Stimulated activated CD4-positive, alpha-beta T cell treated with anti-CD3 and anti-CD28 coated beads, TNF-alpha, amount 100 ng/mL, for 24 hours (primary cell): ENCODE results near the gene BSPRY.

Source experiments
- DNase-seq, 3 experiments: peaks; one replicate each; pipeline ENCODE4 v3.0.0-alpha.2; 2020; ENCODE audit warnings: low read depth in 3 of 3

BSPRY gene

DNA sequence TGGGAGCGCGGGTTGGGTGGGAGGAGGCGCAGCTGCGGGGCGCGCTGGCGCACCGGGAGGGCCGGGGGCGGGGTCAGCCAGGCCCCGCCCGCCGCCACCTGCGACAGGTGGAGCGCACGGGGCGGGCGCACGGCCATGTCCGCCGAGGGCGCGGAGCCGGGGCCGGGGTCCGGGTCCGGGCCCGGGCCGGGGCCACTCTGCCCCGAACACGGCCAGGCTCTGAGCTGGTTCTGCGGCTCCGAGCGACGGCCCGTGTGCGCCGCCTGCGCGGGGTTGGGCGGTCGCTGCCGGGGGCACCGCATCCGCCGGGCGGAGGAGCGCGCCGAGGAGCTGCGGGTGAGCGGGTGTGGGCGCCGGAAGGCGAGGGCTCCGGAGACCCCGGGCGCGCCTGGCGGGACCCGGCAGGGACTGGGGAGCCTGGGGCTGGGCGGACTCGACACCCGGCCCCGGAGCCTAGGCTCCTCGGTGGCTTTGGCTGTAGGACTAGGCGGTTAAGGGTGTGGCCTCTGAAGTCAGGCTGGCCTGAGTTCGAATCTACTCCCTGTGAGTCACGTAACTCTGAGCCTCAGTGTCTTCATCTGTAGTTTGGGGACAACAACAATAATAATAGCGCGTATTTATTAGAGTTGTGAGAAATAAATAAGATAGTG lies at the start of gene BSPRY:
Gene BSPRY (plus strand): TSS at position 97 of the 650 bp plus-strand sequence. CDS start 39 bp downstream, at position 136.
- peak in 1 of 3 experiments; percentile 21 for DNase-seq

DNA sequence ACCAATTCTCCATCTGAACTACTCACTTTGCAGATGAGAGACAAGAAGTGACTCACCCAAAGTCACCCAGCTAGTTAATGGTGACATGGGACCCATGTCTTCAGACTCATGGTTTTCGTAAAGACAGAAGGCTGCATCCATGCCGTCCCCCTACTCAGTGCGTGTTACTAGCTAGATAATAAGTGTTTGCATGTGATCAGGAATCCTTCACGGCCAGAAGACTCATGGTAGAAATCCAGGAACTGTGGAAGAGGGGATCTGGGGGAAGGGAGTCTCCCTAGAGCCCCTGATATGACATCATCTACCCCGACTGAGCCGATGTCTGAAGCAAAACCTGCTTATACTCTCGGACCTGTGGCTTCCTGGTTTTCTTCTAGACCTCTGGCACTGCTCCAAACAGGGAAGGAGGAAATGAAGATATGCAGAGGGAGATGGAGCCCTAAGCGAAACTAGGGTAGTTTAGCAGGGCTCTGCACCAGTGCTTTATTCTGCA lies 49.5 kb upstream of the BSPRY start:
- no peak for DNase-seq

DNA sequence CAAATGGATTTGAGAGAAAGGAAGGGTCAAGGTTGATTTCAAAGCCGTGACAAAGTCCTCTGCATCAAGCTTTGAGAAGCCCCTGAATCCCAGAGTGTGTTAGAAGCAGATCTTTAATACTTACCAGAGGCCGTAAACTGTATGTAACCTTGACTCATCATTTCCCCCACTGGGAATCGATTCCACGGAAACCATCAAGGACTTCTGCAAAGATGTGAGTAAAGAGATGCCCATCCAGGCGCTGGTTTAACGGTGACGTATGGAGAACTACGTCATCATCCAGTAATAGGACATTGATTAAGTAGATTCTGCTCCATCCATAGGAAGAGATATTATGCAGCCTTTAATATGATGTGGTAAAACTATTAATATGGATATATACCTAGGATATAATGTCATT lies 47.8 kb upstream of the BSPRY start:
- no peak for DNase-seq

DNA sequence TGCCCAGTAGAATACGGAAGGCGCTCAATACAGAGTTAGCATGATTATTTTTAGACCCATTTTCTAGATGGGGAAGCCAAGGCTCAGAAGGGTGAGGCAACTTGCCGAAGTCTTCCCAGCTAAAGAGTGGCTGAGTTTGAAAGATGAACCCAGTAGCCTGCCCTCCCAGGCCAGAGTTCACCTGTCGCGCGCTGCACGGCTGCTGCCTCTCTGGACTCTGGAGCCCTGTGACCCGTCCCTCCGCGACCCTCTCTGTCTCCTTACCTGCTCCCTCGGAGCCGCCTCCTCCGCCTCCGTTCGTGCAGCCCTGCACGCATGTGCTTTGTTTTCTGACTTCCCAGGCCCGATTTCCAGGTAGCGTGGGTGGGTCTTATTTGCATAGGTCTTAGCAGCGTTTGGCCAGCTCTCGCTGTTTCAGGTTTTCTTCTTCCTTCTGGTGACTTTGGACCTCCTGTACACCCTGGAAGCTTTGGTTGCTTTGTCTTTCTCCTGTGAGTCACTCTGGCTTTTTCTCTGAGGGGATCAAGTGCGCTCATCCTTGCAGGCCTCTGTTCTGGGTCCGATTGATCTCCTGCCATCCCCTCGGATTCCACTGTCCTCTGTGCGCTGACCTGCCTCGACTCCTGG lies 46.4 kb upstream of the BSPRY start, which contains the start of gene RNF183:
Gene RNF183 (minus strand): TSS at position 585 of the 627 bp plus-strand sequence. CDS start 5,192 bp downstream, outside the sequence.
- DNase-seq = no peak

DNA sequence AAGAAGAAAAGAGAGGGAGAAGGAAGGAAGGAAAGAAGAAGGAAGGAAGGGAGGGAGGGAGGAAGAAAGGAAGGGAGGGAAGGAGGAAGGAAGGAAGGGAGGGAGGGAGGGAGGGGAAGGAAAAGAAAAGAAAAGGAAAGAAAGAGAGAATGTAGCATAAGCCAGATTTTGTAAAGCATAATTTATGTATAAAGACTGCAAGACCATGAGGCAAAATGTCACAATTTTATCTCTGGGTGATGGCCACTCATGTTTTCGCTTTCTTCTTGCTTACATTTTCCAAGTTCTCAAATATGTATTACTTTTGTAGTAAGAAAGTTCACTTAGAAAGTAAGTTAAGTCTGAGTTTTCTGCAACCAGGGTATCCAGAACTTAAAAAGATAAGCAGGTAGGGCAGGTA lies 42.8 kb upstream of the BSPRY start:
- DNase-seq = no peak

DNA sequence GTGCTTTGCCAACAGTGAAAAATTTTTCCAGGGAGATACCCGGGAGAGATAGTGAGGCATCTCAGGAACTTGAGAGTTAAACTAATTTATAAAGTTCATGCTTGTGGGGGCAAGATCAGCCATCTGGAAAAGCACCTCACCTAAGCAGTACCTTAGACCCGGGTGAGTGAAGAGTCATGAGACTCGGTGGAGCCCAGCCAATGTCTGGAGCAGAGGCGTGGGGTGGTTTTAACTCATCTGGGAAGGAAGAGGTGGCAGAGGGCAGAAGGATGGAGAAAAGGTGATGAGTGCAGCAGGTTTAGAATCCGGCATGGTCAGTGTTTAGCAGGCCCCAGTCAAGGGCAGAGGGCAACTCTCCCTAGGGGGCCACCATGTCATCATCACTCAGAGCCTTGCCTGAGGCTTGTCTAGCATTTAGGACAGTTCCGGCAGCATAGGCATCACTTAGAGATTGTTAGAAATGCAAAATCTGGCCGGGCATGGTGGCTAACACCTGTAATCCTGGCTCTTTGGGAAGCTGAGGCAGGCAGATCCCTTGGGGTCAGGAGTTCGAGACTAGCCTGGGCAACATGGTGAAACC lies 41.9 kb upstream of the BSPRY start:
- no peak for DNase-seq

DNA sequence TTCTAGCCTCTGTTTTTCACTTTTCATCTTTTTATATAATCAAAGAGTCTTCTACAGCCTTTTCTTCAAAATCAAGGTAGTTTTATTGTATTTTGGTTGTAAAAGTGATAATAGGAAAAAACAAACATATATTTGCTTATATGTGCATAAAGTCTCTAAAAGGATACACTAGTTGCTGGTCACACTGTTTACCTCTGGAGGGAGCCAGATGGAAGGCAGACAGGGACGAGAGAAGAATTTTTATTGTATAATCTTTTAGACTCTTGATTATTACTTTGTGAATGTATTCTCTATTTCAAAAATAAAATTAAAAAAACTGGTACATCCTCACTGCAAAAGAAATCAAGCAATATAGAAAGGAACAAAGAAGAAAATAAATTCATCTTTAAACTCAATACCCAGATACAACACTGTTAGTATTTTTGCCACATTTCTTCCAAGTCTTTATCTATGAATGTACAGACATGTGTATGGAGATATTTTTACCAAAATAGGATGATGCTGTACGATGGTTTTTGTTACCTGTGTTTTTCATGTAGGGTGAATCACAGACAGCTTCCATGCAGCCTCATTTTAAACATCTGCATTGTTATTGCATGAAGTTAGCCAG lies 40.0 kb upstream of the BSPRY start:
- DNase-seq = peak in 1 of 3 experiments; percentile 10

DNA sequence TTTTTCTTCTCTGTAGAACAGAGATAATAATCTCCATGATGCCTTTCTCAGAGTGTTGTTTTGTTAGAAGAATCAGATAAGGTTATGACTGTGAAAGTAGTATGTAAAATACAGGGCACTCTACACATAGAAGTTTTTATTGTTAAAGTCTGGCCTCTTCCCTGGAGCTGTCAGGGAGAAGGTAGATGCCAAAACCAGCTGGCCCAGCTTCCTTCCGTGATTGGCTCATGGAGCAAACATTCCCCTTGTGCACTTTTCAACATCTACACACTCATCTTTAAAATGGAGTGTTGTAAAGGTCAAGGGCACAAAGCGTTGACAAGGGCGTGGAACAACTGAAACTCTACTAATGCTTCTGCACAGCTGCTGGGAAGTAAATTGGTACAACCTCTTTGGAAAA lies 38.8 kb upstream of the BSPRY start:
- DNase-seq = no peak

DNA sequence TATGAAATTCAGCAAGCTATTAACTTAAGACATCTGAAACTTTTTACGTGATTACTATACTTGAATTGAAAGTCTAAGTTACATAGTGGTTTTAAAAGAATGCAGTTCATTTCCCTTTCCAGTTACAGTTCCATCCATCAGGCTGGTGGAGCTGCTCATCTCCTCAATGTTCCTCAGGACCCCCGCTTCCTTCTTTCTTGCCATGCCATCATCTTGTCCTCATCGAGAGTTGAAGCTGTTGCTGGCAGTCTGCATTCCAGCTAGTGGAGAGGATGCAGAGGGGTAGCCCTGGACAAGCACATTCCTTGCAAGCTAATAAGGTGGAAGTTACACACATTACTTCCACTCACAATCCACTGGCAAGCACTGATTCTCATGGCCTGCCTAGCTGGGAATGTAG lies 37.4 kb upstream of the BSPRY start:
- no peak for DNase-seq

DNA sequence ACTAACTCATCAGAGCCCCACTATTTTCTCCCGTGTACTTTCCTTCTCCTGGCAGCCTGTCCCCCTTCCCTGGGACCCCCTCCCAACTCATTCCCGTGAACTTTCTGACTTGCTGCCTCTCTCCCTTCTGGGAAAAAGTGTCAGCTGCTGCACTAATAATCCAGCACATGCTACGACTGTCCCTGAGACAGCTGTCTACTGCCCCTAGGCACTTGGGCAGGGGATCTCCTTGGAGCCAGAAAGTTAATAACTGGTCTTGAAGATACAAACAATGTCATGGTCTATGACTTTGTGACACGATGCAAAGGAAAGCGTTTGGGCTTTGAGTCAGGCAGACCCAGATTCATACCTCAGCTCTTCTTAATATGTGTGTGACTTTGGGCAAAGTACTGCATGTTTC lies 36.1 kb upstream of the BSPRY start:
- no peak for DNase-seq

DNA sequence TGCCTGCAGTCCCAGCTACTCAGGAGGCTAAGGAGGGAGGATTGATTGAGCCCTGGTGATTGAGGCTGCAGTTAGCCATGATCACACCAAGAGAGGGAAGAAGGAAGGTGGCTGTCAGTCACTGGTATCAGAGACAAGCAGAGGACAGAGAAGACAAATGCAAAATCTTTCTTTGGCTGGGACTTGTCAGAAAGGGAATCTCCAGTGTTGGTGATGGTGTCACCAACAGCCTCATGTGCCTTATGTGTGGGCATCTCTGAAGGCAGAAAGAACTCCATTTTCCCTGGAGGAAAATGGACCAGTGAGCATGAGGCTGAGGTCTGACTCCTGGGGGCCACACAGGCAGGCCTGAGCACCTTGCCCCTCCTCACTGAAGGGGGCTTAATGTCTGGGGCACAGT lies 34.1 kb upstream of the BSPRY start:
- no peak for DNase-seq

DNA sequence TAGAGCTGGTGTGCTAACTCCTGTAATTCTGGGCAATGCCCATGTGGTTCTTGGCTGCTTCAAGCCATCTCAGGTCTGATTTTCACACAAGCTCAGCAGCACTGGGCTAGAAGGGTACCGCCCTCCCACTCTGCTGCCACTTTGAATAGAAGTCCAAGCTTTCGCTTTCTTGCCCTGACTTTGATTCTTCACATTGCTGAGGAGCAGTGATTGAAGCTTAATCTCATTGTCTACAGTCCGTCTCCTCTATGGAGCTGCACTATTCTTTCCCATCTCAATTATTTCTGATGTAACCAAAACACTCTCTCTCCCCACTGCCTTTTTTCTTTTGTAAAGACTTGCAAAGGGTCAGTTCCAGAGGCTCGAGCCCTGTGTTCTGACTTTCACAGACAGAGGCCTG lies 33.3 kb upstream of the BSPRY start:
- DNase-seq = no peak

DNA sequence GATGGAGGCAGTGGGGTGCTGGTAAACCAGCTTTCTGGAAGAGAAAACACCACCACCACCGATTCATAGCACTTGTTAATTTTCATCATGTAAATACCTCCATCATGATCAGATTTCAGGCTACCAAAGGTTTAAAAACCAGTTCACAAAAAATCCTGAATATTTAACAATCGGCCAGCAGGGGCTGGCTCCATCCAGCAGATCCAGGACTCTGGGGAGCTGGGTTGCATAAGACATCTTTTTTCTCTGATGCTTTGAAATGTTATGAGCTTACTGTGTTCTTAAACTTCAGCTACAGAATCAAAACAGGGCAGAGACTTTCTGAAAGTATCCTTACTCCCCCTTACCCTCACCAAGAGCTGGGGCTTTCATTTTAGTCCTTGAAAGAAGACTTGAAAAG lies 31.6 kb upstream of the BSPRY start:
- no peak for DNase-seq

DNA sequence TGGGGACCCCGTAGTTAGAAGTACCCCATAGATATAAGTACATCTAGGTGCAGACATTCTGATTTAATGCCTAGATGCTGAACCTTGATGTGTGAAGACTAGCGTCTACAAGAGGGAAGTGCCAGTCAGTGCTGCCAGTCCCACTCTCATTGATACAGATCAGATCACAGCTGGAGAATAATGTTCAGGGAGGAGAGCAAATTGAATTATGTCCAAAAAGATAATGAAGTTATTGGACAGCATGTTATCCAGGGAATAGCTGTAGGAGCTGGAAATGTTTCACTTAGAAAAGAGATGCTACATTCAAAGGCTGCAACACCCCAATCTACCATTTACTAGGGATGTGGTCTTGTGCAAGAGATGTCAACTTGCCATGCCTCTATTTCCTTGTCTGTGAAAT lies 30.3 kb upstream of the BSPRY start:
- no peak for DNase-seq

DNA sequence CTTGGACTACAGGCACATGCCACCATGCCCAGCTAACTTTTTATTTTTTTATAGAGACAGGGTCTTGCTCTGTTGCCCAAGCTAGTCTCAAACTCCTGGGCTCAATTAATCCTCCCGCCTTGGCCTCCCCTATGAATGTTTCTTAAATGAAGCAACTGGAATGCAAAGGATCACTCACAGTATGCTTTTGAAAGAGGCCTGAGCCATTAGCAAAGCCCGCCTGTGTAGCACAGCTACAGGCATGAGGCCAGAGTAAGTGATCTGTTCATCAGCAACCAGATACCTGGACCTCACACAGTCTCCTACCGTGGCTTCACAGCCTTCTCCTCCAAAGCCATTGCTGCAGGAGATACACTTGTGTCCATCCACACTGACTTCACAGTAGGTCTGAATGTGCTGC lies 29.3 kb upstream of the BSPRY start:
- no peak for DNase-seq

DNA sequence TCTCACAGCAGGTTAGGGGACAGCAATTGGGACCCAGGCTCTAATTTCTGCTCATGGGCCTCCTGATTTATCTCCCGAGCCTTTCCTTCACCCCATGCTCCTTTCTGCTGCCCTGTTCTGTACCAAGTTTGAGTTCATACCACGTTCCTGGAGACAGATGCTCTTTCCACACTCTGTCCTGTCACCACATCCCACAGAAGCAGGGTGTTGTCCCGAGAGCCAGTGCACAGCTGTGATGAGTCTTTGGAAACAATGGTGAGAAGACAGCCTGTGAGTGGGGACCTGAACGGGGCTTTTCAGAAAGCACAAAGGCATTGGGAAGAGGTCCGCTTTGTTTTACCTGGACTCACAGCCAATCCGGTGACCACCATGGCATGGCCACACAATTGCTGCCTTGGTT lies 26.7 kb upstream of the BSPRY start:
- DNase-seq = no peak

DNA sequence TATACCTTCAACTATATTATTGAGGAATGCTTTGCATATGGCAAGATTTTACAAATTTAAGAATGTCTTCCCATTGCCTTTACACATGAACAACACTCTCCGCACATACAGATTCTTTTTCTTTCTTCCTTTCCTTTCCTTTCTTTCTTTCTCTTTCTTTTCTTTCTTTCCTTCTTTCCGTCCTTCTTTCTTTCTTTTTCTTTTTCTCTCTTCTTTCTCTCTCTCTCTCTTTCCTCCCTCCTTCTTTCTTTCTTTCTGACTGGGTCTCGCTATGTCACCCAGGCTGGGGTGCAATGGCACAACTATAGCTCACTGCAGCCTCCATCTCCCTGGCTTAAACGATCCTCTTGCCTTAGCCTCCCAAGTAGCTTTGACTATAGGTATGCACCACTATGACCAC lies 23.1 kb upstream of the BSPRY start:
- no peak for DNase-seq

DNA sequence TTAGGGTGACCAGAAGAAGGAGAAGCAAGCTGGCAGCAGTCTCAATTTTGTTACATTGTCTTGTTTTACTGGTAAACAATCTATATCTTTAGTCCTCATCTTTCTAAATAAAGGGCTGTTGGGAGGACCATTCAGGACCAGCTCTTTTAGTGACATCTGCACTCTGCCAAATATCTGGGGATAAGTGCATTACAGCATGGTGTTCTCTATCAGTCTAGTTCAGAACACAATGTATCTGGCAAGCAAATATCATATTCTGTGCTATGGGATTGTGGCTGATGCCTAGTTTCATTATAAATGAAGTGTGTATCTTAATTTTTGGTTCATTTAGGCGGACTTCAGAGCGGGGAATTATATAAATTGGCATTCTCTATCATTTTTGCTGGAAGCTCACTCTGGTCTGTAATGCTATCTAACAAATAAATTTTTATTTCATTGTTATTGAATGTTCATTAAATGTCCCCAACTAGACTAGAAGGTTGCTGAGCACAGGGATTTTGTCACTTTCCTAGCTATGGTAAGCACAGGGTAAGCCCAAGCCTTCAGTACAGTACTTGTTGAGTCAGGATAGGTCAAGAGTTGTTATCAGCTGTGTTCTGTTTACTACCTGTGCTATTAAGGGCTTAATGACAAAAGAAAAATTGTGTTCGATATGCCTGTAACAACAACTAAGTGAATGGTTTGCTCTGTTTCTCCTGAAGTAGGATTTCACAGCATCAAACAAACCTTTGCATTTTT lies 21.1 kb upstream of the BSPRY start:
- DNase-seq = no peak

DNA sequence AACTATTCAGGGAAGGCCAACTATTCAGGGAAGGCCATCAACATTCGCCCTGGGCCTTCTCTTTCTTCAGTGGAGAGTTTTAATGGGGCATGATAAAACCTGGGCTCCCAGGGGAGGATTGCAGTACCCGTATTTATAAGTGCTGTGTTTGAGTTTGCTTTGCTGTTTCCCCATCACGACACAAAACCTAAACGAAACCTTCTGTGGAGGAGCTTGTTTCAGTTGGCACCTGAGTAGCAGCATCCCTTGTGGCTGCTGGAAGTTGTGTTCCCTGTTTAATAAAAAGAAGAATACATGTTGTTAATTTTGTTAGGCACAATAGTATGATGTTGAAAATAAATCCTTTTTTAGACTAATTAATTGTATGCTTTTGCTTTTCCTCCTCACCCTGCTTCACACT lies 17.6 kb upstream of the BSPRY start:
- DNase-seq = no peak

DNA sequence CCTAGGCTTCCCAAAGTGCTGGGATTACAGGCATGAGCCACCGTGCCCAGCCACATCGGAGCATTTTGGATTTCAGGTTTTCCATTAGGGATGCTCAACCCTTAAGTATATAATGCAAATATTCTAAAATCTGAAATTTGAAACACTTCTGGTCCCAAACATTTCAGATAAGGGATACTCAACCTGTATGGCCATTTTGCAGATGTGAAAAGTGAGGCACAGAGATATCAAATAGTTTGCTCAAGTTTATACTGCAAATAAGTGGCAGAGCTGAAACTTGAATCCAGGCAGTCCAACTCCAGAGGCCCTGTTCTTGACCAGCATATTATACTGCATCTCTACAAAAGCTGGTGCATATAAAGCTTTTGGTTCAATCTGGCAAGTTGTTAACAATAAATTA lies 11.6 kb upstream of the BSPRY start:
- DNase-seq = no peak

DNA sequence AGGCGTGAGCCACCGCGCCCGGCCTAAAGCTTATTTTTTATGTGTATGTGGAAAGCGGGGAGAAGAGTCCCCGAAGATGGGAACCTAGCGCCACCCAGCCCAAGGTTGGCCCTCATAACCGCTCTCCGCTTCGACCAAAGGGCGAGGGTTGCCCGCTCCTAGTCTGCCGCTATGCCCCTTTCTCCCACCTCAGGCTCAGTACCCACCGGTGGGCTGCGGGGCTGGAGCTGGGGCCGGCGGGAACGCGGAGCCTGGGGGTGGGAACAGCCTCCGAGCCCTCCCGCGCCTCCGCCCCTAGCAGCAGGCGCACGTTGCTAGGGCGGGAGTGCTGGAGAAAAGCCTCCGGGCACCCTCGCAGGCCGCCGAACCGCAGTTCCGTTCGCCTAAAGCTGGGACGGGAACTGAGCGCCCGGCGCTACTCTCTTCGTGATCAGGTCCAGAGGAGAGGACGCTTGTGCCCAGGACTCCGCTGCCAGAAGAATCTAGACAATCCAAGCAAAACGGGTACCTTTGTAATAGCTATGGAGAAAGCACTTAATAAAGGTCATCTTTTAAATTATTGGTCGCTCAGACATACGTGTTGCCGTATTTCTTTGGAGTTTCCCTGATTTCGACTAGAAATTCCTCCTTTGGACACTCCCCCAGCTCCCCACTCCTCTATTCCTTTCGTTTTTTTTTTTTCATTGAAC lies 9.2 kb upstream of the BSPRY start, which contains the start of gene WDR31:
Gene WDR31 (minus strand): TSS at position 265 of the 689 bp plus-strand sequence. CDS start 8,253 bp downstream, outside the sequence.
- peak; percentile 60 to 83 (median 67) for DNase-seq
